HG03175 (cell line): Measurements from ENCODE around the gene IFNGR2.
"Not testable (repeated sequence)": the region's sequence is repeated elsewhere in the genome, so short reads cannot be mapped to it uniquely, and the experiment has no call there.

ENCODE experiments used
- ATAC-seq: cut with Tn5 transposase; IDR thresholded peaks from one replicate; pipeline ENCODE4 v1.9.1; 2021; ENCODE audit warnings: mild to moderate bottlenecking, moderate library complexity; ENCODE audit not compliant: unreplicated experiment

The IFNGR2 gene

GRCh38 chr21:33433425-33434114, 30.4 kb downstream of the IFNGR2 start:
- ATAC-seq: no peak

DNA sequence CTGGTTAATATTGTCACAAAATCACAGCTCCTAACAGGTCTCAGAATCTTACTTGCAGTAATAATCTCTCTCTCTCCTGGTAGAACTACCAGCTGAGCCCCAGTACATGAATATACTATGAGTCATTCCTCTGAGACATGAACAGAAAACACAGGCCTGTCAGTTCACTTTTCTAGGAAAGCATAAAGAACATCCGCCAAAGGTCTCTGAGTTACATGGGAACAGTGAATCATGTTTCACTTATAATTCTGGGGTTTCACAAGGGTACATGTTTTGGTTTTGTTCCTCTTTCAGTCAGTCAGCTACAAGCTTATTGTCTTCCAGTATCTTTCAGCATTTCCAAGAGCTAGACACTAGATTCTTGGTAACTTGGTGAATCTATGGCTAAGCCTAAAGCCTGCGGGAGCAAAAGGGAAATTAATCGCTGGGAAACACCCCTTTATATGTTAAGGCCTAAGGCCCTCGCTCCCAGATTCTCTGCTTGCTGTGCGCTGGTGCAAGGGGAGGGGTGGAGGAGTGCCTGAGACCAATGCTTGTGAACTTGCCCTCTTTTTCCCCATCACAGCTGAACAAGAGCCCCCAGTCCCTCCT, 31.7 kb downstream of the IFNGR2 start:
- ATAC-seq: peak; percentile 87

DNA sequence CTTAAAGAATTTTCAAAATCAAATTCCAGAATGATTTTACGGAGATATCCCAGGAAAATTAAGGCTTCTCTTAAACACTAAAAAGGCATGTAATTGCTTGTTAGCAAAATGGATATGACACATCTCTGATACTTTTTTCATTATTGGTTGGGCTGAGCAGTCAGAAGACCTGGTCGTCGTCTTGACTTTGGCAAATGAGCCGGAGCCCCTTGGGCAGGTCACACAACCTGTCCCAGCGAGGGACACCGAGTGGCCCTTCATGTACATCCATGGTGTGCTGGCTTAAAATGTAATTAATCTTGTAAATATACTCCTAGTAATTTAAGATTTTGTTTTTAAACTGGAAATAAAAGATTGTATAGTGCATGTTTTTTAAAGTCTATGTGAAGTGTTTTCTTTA, 33.9 kb downstream of the IFNGR2 start:
- ATAC-seq: no peak

- ATAC-seq: no peak
Measured at GRCh38 chr21:33441489-33442477, 38.6 kb downstream of the IFNGR2 start.

- ATAC-seq: no peak
Measured at GRCh38 chr21:33443194-33443593, 40.0 kb downstream of the IFNGR2 start.

GRCh38 chr21:33444499-33444898, 41.3 kb downstream of the IFNGR2 start:
- no peak for ATAC-seq

DNA sequence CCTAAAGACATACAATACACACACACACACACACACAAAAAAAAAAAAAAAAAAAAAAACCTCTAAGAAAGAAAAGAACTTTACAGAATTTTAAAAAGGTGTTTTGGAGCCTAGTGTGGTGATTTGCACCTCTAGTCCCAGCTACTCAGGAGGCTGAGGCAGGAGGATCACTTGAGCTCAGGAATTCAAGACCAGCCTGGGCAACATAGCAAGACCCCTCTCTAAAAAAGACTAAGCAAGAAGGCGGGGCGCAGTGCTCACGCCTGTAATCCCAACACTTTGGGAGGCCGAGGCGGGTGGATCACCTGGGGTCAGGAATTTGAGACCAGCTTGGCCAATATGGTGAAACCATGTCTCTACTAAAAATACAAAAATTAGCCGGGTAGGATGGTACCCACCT, 43.4 kb downstream of the IFNGR2 start:
- ATAC-seq: not testable (repeated sequence)

DNA sequence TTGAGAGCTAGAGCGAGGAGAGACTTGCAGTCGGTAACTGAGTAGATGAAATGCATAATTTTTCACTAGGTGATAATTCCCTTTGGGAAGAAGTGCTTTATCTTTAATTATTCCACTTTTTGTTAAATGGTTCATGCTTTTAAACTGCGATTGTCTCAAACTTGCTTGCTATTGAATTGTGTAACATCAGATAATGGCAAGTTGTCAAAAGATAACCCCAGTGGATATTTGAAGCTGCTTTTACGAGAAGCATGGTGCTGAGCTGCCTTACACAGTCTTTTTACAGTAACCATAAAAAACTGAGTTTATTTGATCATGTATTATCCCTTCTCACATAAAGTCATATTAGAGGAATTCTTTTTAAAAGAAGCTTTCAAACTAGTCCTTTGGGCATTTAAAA, 46.4 kb downstream of the IFNGR2 start:
- ATAC-seq: no peak

GRCh38 chr21:33451634-33452071, 48.4 kb downstream of the IFNGR2 start:
- ATAC-seq: no peak

DNA sequence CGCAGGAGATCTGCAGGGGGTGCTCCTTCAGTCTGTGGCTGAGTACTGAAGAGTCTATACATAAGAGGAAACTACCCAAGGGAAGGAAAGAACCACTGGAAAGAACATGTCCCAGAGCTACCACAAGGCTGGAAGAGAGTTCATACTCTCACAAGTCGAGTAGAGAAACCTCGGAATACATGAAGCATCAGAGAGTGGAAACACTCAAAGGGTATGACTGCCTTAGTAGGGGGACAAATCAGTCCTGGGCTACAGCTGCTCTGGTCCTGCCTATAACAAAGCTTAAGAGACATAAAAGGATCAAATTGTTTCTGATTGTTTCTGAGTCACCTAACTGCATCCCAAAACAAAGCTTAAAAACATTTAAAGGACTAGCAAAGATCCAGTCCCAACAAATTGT, 49.1 kb downstream of the IFNGR2 start:
- no peak for ATAC-seq

- no peak for ATAC-seq
Measured at GRCh38 chr21:33455686-33456446, 52.7 kb downstream of the IFNGR2 start.

- ATAC-seq: no peak
Measured at GRCh38 chr21:33458861-33459260, 55.6 kb downstream of the IFNGR2 start.

DNA sequence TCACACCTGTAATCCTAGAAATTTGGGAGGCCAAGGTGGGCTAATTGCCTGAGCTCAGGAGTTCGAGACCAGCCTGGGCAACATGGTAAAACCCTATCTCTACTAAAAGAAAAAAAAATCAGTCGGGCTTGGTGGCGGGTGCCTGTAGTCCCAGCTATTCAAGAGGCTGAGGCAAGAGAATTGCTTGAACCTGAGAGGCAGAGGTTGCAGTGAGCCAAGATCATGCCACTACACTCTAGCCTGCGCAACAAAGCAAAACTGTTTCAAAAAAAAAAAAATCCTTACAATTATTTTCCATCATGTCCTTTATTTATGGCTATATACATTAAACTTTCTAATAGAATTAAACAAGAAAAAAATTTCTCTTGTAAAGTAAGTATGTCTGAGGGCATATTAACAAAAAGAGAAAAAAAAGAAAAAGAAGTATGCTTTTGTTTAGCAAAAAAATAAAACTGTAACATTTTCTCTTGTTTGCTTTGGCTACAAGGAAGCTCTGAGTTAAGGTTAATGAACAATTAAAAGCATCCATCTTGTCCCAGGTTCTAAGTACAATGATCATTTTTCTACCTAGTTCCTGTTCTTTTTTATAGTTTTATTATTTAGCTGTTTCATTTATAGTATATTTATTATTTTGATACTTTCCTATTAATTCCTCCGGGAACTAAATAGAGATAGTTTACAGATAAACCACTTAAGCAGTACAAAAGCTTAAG, 58.5 kb downstream of the IFNGR2 start:
- no peak for ATAC-seq

DNA sequence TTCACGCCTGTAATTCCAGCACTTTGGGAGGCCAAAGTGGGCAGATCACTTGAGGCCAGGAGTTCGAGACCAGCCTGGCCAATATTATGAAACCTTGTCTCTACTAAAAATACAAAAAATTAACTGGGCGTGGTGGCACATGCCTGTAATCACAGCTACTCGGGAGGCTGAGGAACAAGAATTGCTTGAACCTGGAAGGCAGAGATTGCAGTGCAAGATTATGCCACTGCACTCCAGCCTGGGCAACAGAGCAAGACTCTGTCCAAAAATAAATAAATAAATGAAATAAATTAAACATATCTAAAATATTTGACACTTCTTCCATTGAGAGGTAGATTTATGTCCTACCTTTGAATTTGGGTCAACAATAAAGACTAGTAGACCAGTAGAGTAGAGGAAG, 66.0 kb downstream of the IFNGR2 start:
- not testable (repeated sequence) for ATAC-seq

DNA sequence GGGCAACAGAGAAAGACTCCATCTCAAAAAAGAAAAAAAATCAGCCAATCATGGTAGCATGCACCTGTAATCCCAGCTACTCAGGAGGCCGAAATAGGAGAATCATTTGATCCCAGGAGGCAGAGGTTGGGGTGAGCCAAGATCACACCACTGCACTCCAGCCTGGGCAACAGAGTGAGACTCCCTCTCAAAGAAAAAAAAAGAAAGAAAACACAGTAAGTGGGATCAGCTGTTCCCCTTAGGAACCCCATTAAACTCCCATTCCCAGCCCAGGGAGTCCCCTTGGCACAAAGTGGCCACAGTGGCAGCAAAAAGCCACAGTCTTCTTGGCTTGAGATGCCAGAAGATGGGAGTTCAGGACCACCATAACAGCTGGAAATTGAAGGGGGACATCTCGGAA, 67.5 kb downstream of the IFNGR2 start:
- no peak for ATAC-seq

- no peak for ATAC-seq
Measured at GRCh38 chr21:33473344-33473743, 70.1 kb downstream of the IFNGR2 start.

GRCh38 chr21:33477066-33477465, 73.9 kb downstream of the IFNGR2 start:
- ATAC-seq: no peak

DNA sequence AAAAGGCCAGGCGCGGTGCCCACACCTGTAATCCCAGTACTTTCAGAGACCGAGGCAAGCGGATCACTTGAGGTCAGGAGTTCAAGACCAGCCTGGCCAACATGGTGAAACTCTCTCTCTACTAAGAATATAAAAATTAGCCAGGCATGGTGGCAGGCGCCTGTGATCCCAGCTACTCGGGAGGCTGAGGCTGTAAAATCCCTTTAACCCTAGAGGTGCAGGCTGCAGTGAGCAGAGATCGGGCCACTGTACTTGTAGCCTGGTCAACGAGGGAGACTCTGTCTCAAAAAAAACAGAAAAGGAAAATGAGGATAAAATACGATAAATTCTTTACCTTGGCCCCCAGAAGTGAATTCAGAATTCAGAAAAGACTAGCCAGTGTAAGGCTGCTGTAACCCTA, 75.0 kb downstream of the IFNGR2 start:
- no peak for ATAC-seq

GRCh38 chr21:33478935-33479678, 75.9 kb downstream of the IFNGR2 start:
- peak; percentile 21 for ATAC-seq
